GM21381 (cell line): ENCODE results near the gene SLC26A1.
"Not testable (repeated sequence)": the region's sequence is repeated elsewhere in the genome, so short reads cannot be mapped to it uniquely, and the experiment has no call there.

ENCODE experiments used
- ATAC-seq: cut with Tn5 transposase; IDR thresholded peaks from one replicate; pipeline ENCODE4 v1.9.1; 2021; ENCODE audit warnings: mild to moderate bottlenecking, moderate library complexity; ENCODE audit not compliant: unreplicated experiment

The SLC26A1 gene

DNA sequence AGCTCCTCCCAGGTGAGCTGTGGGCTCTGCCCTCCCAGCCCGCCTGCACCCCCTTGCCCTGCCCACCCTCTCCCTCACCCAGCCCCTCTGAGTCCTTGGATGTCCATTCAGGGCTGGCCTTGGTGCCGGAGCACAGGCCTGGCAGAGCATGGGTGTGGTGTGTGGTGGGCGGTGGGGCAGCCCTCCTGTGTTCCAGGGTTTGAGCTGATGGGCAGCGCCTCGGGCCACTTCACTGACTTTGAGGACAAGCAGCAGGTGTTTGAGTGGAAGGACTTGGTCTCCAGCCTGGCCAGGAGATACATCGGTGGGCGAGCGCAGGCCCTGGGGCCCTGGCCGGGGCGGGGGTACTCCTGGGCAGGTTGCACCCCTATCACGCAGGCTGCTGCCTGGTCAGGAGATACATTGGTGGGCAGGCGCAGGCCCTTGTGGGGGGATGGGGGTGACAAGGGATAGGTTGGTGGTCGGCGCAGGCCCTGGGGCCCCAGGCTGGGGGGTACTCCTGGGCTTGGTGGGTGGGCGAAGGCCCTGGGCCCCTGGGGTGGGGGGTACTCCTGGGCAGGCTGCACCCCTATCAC lies 7.6 kb upstream of the SLC26A1 start:
- no peak for ATAC-seq

DNA sequence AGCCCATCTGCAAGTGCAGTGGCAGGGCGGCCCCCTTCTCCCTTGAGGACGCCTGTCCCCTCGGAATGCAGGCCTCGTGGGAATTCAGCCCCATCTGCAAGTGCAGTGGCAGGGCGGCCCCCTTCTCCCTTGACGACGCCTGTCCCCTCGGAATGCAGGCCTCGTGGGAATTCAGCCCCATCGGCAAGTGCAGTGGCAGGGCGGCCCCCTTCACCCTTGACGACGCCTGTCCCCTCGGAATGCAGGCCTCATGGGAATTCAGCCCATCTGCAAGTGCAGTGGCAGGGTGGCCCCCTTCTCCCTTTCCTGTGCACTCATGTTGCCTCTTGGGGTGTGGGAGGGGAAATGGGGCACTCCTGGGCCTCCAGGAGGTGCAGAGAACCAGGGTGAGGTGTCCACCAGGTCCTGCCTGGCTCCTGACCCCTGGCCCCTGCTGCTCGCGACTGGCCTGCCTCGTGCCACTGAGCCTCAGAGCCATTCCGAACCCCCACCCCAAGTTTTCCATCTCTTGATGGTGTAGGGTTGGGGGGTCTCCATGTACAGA lies 6.8 kb upstream of the SLC26A1 start:
- no peak for ATAC-seq

DNA sequence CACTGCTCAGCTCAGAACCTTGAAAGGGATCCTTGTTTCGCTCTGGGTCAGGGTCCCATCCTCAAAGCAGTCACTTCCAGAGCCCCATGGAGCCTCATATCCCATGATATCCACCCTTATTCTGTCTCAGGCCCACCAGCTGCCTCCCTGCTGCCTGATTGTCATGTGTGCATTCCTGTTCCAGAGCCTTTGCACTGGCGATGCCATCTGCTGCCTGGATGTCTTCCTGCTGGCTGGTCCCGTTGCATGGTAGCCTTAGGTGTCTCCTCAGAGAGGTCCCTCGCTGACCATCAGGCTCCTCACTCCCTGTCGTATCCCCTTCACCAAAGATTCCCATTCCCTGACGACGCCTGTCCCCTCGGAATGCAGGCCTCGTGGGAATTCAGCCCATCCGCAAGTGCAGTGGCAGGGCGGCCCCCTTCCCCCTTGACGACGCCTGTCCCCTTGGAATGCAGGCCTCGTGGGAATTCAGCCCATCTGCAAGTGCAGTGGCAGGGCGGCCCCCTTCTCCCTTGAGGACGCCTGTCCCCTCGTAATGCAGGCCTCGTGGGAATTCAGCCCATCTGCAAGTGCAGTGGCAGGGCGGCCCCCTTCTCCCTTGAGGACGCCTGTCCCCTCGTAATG lies 6.1 kb upstream of the SLC26A1 start:
- not testable (repeated sequence) for ATAC-seq

DNA sequence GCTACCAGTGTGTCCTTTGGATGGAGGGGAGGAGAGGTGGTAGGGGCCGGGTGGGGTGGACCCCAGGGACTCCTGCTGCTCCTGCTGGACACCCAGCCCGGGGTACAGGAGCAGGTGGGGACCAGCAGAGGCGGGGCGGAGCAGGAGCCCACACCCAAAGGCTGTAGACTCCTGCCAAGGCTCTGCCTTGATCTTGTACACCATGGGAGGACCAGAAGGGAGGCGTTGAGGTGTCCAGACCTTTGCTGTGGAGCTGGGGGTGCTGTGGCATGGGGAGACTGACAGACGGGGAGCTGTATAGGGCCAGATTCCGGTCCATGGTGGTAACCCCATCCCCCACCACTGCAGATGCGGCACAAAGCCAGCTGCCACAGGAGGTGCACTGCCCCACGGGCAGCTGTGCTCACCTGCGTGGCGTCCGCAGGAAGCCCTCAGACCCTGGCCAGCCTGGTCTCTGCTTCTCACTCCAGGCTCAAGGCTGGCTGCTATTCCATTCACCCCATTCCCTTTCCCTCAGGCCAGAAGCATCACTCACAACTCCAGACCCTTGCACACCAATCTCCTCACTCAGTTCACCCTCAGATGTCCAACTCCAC lies 5.0 kb upstream of the SLC26A1 start:
- no peak for ATAC-seq

DNA sequence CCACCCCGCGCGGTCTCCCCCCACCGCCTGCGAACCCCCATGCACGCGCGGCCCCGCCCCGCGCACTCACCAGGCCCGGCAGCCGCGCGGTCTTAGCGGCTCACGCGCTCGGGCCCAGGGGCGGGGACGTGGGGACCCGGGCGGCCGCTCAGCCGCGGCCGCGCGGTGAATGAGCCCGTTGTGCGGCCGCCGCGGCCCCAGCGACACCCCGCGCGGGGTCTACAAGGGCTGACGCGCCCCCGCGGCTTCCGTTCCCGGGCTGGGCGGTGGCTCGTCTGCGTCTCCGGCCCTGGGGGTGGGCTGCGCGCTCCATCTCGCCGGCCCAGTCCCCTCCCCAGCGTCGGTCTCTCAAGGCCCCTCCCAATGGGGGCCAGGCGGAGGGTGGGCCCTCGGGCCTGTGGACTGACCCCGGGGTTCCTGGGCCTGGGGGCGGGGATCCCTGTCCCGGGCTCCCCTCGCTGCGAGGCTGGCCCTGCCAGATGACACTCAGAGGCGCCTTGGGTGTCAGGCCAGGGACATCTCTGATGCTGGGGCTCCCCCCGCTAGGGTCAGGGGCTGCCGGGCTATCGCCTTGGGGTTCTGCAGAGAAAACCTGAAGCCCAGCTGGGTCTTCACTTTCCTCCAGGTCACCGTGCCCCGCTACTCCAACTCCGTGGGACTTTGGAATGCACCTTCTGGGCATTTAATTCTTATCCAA lies 4.3 kb upstream of the SLC26A1 start:
- no peak for ATAC-seq

DNA sequence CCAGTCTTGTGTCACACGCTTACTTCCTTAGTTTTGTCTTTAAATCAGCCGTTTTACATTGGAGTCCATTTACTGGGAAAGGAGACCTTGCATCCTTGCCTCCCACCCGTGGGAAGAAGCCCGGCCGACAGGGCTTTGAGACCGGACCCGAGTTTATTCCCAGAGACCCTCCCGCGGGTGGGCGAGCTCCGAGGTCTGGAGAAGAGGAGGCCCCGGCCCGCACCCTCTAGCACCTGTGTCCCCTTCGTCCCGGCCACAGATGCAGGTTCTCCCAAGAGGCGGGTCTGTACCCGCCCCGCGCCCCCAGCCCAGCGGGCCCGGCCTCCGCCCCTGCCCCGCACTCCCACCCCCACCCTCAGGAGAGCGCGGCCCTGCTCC lies 3.8 kb upstream of the SLC26A1 start:
- no peak for ATAC-seq

DNA sequence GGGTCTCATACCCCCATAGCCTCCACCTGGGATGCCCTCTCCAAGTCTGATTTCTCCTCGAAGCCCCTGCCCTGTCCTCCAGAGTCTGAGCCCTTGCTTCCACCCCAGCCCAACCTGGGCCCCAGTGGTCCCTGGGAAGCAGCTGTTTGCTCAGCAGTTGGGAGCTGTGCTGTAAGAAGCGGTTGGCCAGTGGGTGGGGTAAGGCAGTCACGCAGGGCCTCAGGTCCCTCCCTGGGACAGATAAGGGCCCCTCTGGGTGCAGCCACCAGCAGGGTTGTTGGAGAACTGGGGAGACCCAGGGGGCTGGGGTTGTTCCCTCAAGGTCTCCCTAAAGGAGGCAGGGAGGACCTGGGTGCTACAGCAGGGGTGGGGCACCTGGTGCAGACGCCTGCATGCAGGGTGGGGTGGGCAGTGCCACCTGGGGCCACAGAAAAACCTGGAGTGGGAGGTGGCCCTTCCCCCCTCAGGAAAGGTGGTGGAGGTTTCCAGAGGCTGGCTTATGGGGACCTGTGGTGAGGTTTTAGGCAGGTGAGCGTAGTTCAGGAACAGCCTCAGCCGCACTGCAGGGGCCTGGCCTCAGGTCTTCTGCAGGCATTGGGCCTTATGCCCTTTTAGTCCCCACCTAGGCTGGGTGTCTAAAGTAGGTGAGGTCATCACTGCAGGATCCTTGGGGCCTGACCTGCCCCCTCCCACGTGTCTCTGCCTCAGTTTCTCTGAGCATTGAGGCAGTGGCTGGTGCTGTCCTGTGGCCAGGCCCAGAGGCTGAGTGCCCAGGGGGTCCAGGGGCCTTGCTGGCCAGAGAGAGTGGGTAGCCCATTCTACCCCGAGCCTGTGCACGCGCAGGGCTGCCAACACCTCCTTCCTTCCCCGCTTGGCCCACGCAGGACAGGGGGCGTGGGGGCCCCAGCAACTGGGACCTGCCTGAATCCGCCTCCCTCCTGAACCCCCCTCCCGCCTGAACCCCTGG lies 3.1 kb upstream of the SLC26A1 start:
- ATAC-seq = no peak

DNA sequence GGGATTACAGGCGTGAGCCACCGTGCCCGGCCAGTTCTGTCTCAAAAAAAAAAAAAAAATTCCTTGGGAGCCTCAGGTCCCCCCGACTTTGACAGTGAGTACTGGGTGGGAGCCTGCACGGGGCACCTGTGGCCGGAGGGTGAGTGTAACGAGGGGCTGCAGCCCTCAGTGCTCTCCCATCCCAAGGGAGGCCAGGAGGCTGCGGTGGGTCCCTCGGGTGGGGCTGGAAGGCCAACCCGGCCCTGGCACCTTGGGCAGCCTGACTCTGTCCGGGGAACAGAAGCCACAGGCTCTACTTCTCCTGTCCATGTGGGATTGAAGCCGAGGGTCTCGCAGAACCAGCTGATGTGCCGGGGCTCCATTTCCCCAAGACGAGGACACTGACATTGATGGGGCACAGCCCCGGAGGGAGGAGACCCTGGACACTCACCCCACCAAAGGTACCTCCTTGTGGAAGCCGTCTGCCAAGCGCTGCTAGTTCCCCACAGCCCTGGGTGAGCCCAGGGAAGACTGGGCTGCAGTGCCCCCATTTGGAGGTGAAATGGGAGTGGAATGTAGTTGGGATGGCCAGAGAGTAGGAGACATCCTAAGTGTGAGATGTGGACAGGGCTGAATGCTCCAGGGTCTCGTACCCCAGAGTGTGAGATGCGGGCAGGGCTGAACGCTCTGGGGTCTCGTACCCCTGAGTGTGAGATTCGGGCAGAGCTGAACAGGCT lies 2.3 kb upstream of the SLC26A1 start:
- ATAC-seq = no peak

DNA sequence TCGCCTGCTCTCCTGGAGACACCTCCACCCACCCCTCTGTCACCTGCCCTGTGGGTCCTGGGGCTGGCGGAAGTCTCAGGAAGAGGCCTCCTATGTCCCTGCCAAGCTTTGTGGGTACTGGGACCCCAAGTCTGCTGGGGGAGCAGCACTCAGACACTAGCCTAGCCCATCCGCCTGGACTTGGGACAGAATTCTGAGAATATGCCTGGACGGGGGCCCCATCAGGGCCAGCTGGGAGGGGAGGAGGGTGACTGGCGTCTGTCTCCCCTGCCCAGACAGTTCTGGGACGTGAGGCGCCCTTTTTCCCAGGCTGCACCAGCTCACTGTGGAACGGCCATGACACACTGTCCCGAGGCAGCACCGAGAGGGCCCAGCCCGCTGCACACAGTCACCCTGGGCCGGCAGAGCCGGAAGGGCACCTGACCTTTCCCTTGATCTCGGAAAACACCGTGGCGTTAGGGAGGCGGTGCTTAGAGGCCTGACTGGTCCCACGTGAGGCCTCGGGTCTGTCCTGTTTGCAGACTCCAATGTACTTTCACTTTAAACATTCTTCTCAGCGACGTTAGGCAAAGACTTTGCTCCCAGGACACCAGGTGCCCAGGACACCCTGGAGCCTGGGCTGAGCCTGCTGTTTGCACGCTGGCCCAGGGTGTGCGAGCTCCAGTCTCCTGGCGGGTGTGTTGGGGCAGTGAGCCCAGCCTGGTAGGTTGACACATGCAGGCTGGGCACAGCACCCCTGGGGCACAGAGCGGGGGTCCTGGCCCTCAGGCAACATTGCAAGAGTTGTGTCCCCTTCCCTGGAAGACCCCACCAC lies 700 bp downstream of the SLC26A1 start:
- ATAC-seq = no peak

DNA sequence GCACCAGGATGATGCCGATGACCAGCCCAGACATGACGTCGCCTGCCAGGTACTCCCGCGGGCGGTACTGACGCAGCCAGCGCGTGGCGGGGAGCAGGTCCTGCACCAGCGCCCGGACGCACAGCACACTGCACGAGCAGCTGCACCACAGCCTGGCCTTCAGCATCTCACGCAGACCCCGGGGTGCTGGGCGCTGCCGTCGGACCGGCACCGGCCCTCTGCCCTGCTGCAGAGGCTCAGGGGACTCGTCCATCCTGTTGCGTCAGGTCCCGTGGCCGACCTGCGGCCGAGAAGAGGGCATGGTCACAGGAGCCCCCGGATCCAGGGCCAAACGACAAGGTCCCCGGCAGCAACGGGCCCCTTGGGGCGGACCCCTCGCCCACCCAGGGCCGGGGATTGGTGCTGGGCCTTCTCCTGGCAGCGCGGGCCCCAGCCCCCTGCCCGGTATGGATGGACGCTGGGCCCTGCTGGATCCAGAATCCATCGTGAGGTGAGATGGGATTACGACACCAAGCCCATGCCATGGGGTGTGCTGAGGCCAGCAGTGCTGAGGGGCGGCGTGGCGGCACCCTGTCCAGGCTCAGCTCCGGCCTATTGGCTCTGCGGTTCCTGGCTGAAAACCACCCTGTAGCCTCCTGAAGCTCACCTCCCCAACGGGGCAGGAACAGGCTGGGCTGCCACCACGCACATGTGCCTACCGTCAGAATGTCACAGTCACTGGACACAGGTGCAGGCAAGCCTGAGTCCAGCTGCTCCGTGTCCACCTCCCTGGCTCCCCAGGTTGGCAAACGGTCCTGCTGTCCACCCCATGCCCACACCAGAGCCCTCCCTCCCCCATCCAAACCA lies 1.5 kb downstream of the SLC26A1 start:
- no peak for ATAC-seq

DNA sequence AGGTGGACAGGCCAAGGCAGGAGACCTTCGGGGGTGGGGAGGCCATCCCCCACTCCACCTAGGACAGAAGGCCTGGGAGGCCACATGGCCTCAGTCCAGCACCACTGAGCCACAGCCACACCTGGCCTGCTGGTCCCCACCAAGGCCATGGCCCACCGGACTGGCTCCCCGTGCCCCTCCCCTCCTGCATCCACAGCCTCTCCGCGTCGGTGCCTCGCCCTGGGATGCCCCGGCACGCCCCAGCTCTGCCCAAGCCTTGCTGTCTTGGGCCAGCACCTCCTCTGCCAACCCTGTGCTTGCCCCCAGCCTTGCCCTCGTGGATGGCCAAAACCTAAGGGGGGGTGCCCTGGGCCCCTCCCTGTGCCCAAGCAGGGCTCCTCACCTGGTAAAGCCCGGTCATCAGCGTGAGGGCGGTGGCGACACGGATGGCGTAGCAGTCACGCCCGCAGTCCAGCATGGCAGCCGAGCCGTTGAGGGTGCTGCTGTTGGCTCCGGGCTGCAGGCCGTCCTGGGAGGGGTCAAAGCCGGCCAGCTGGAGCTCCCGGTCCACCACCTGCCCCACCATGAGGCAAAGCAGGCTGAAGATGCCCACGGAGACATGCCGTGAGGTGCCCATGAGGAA lies 2.3 kb downstream of the SLC26A1 start:
- ATAC-seq = no peak

DNA sequence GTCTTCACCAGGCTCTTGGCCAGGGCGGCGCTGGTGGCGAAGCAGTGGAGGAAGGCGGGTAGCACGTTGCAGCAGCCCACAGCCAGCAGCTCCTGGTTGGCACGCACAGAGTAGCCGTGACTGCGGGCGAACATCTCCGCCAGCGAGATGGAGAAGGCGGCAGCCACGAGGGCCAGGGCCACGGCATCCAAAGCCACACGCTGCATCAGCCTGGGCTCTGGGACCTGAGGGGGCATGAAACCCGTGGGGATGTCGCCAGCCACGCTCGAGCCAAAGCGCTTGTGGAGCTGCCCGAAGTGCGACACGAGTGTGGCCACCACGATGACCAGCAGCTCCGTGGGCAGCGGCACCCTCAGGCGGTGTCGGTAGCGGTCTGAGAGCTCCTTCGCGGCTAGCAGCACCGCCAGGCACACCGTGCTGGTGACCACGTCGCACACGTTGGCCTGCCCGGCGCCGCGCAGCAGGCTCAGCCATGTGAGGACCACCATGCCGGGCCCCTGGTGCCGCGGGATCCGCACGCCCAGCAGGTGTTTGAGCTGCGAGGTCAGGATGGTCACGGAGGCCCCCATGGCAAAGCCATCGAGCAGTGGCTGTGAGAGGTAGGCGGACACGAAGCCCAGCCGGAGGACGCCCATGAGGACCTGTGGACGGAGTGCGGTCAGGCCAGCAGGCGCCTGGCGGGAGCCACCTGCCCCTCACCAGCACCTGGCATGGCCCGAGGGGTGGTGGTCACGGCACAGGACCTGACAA lies 3.3 kb downstream of the SLC26A1 start:
- ATAC-seq = no peak

DNA sequence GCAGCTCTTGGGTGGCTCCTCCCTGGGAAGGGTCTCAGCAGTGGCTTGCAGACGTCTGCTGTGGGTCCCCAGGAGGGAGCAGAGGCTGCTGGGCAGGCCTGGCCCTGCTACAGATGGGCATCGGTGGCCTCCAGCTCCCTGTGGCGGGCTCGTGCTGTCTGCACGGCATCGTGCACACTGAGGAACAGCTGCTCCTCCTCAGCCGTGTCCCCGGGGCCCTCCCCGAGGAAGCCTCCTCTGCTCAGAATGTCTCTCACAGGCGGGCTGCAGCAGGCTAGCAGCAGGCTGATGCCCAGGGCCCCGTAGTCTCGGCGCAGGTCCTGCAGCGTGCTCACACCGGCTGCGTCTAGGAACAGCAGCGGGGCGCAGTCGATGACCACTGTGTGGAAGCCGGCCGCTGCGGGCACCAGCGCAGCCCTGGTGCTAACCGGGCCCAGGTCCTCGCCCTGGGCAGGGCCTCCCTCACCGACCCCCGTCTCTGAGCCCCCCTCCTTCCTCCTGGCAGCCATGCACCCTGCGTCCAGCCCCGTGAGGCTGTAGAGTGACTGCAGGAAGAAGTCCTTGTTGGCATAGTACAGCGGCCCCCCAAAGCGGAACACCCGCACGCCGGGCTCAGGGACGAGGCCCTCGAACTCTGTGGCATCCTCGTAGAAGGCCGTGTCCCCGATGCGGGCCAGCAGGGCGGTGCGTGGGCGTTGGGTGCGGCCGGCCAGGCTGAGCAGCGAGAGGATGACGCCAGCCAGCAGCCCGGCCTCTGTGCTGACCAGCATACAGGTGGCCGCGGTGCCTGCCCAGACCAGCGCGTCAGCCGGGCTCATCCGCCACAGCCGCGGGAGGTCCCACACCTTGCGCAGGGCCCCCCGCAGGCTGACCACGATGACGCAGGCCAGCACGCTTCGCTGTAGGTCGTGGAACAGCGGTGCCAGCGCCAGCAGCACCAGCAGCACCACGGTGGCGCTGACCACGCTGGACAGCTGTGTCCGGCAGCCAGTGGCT lies 4.2 kb downstream of the SLC26A1 start:
- no peak for ATAC-seq

DNA sequence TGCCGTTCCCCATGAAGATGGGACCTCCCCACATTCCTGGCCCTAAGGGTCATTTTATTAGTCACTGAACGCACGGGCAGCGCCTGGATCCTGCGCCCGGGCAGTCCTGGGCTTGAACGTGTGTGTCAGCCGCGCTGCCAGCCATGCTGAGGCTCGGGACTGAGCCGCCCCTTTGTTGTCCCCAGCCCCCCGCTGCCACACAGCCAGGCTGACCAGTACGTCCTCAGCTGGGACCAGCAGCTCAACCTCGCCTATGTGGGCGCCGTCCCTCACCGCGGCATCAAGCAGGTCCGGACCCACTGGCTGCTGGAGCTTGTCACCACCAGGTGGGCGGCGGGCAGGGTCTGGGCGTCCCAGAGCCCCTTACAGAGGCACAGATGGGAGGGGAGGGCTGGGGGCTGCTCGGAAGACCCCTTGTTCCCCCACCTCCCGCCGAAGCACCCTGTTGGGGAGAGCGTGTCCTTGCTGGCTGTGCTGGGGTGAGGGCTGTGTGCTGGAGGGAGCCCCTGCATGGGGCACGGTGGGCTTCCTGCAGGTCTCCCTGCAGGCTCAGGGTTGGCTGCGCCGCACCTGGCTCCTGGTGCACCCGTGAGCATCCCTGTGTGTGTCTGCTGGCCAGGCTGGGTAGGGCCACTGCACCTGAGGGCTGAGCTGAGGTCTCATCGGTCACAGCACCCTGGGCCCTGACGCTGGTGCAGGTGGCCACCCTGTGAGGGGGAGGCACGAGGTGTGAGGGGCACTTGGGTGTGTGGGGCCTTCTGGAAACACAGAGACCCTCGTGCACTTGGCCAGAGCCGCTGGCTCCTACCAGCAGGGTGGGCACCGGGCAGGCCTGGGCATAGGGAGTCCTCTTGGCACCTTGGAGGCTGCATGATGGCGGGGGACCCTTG lies 5.3 kb downstream of the SLC26A1 start:
- no peak for ATAC-seq
